AG04449 (cell line): ENCODE measurements around the gene ZBTB17.

Source experiments
- CTCF ChIA-PET: fragments of 350-600 bp; formaldehyde crosslinking; extraction: SDS; loops from one replicate; lab custom pipeline; 2021; ENCODE audit warnings: antibody characterized with exemption; lab: Yijun Ruan, JAX
- POLR2A ChIA-PET: fragments of 400-600, 350-600 bp; formaldehyde crosslinking; extraction: SDS; loops from one replicate; lab custom pipeline; 2020; ENCODE audit warnings: antibody characterized with exemption, inconsistent platforms; lab: Yijun Ruan, JAX
- DNase-seq: peaks from one replicate; pipeline ENCODE4 v3.0.0-alpha.2; 2010; ENCODE audit warnings: low read depth, low spot score
- H3K4me3 ChIP-seq: 2 replicates; pipeline ENCODE4 v1.5.1; 2011; ENCODE audit warnings: low read depth, mild to moderate bottlenecking, control low read depth, low read length
- TF ChIP-seq, protein P1 (sequence below): IDR thresholded peaks from one replicate; pipeline ENCODE4 v1.5.1; 2011; ENCODE audit warnings: mild to moderate bottlenecking, moderate library complexity, low read length, control low read depth, inconsistent platforms; ENCODE audit not compliant: insufficient read depth; ENCODE audit errors: missing control alignments

Gene ZBTB17

DNA sequence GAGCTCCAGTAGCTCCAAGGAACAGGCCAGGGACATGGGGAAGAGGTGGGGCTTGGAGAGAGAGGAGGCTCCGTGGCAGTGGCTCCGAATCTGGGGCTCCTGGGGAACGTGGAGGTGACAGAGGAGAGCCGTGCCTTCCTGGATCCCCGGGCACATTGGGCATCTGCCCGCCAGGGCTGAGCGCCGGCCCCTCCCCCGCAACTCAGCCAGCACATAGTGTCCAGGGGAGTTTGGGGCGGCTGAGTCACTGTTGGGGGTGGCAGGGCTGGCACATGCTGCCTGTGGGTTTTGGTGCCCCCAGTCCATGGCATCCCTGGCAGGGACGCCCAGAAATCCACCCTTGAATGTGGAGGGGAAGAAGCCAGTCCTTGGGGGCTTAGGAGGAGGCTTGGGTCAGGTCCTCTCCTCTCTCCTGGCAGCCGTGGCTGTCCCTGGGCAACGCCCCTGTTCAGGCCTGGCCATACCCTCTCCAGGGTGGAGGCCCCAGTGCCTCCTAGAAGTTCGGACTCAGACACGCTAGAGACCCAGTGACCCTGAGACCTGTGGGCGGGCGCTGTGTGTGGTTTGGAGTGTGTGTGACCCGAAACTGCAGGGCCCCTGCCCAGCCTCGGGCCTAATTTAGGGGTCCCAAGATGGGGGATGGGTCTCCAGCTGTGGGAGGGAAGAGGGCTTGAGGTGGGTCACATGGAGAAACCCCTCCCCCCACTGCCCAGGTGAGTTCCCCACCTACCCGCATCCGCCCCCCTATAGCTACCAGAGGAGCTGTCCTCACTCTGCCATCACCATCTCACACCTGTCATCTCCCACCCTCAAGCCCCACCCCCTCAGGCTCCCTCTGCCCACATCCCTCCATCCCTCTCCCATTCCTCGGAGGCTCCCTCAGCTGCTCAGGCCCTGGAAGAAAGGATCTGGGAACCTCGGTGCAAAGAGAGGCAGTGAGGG, 40.3 kb upstream of the ZBTB17 start:
- no peak overlapping the region for H3K4me3 ChIP-seq
- CTCF ChIA-PET, result interaction anchor here (3.4 to 8.1 kb wide), 2 partner anchors 8 to 40 kb away, joined by 15 to 97 read pairs; no protein-coding TSS in a partner anchor
- DNase-seq, result no peak
- POLR2A ChIA-PET, result no interaction called here
- TF ChIP-seq, protein P1, sequence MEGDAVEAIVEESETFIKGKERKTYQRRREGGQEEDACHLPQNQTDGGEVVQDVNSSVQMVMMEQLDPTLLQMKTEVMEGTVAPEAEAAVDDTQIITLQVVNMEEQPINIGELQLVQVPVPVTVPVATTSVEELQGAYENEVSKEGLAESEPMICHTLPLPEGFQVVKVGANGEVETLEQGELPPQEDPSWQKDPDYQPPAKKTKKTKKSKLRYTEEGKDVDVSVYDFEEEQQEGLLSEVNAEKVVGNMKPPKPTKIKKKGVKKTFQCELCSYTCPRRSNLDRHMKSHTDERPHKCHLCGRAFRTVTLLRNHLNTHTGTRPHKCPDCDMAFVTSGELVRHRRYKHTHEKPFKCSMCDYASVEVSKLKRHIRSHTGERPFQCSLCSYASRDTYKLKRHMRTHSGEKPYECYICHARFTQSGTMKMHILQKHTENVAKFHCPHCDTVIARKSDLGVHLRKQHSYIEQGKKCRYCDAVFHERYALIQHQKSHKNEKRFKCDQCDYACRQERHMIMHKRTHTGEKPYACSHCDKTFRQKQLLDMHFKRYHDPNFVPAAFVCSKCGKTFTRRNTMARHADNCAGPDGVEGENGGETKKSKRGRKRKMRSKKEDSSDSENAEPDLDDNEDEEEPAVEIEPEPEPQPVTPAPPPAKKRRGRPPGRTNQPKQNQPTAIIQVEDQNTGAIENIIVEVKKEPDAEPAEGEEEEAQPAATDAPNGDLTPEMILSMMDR, result no peak

DNA sequence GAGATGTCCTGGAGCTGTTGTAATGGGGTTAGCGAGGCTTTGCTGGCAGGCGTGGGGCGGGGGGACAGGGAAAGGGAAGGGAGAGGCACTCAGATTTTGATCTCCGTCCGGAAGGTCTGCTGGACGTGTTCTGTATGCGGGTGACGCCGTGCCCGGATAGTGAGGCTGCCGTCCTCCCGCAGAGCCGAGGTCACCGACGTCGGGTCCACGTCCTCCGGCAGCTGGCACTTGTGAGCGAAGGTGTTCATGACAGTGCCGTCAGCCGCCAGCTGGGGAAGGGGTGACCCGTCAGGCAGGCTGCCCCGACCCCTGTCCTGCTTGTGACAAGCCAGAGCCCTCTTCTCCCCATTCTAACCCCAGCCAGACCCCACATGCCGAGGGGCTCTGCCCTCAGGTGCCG, 39.6 kb upstream of the ZBTB17 start:
- no peak overlapping the region for H3K4me3 ChIP-seq
- TF ChIP-seq, protein P1, result no peak
- ChIA-PET CTCF (interaction anchor here (1.7 kb wide), 1 partner anchor 63 kb away, joined by 7 read pairs; no protein-coding TSS in a partner anchor), POLR2A (no interaction called here)
- no peak for DNase-seq

DNA sequence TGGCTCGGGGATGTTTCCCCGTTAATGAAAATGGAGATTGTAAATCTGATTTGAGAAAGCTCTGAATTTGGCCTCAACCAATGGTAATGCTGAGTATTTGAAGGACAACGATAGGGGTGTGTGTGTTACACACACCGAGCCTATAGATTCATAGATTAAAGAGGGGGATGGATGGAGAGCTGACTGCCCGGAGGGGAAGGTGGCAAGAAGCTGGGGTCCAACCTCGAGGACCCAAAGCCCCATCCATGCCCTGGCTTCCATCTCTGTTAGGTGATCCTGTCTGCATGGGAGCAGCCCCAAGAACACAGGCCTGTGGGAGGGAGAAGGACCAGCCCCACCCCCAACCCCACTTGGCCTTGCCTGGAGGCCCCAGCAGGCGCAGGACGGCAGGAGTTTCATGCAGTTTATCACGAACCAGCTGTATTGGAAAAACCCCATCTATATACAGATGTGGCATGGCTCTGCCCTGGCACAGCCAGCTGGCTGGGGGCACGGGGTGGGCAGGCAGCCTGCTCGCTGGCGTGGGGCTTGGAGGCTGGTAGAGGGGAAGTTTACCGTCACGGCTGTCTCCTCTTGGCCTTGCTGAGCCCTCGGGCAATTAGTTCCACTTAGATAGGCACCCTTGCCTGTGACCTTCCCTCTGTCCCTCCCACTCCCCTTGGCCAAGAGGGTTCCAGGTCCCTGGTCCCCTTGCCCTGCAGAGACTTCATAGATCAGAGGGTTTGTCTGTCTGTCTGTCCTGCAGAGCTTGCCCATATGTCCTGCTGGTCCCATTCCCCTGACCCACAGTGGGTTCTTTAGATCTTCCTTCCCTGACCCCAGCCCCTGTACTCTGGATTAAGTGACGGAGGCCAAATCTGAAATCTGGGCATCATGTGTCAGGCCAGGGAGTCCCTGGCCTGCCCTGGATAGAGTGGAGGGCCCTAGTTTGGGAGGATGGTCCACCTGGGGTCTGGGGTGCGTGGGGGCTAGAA, 38.9 kb upstream of the ZBTB17 start:
- TF ChIP-seq, protein P1, result no peak
- no peak for DNase-seq
- ChIA-PET CTCF (interaction anchor here (0.7 to 9.5 kb wide), 7 partner anchors 11 to 223 kb away, joined by 3 to 129 read pairs (median 5); no protein-coding TSS in a partner anchor), POLR2A (no interaction called here)
- no peak overlapping the region for H3K4me3 ChIP-seq

DNA sequence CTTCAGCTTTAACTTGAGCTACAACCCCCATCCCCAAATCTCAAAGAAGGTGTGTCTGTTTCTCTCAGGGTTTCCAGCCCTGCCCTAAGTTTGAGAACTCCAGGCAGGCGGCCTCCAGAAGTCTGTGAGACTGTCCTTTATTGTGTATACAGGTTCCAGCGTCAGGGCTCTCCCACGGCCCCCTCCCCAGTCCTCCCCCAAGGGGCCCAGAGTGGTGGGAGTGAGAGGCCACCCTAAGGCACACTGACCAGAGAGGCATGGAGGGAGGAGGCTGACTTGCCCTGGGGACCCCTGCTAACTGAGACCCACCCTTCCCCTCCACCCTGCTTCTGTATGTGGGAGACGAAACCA, 38.0 kb upstream of the ZBTB17 start:
- no peak for DNase-seq
- CTCF ChIA-PET, result interaction anchor here (0.8 to 9.5 kb wide), 6 partner anchors 12 to 222 kb away, joined by 3 to 129 read pairs (median 6); no protein-coding TSS in a partner anchor
- no peak overlapping the region for H3K4me3 ChIP-seq
- POLR2A ChIA-PET, result no interaction called here
- TF ChIP-seq, protein P1, result no peak

DNA sequence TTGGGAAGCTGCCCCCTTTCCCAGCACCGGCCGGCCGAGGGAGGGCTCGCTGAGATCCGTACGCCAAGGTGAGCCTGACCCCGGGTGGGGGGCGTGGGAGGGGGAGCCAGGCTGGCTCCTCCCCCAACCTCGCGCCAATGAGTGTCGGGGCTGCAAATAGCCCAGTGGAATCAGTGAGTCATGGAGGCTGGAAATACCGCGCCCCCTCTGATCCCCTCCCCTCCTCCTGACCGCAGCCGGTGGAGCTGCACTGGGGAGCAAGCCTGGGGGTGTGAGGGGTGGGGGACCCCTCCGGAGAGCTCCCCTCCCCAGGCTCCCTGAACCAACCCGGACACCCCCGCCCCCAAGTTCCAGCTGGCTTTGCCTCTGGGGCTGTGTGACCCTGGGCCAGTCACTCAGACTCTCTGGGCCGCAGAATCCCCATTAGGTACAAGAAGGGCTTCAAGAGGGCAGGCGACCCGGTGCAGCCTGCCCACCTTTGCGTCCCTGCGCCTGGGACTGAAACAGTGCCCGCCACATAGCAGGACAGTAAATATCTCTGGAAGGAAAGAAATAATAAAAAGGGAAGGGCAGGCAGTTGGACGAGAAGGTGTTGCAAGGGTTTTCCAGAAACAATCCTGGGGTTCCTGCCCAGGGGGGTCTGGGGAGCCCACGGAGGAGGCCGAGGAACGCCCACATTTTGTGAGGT, 37.5 kb upstream of the ZBTB17 start:
- H3K4me3 ChIP-seq, result peak overlapping the region; percentile 43
- POLR2A ChIA-PET, result no interaction called here
- DNase-seq, result no peak
- TF ChIP-seq, protein P1, result no peak
- CTCF ChIA-PET, result interaction anchor here (0.8 to 11.1 kb wide), 6 partner anchors 13 to 198 kb away, joined by 3 to 141 read pairs (median 24); partner anchors contain the start of gene FAM131C
